Measurements from ENCODE around the gene PDXK. TPM values are rescaled to one million over a fixed set of nuclear protein-coding genes. Genes with fewer than 3 reads are reported as not detected.

PDXK gene
- total and polyA plus RNA-seq, 5 donors, result 53.3 to 102 (median 75.8) TPM

- no peak overlapping the region for H3K4me3 ChIP-seq (ENCODE audit: low read length)
- WGBS, result 79% methylated on average over 16 of the region's 16 CpGs
- no peaks in the 10 kb centered on the region for H3K9me3 ChIP-seq (ENCODE audit: control insufficient read depth, low read length)
- intact Hi-C loops (cut with DNase I), result no loop called here
- H3K27me3 ChIP-seq (ENCODE audit: control insufficient read depth, insufficient read depth), result no peaks in the 10 kb centered on the region
- no peak overlapping the region for H3K27ac ChIP-seq (ENCODE audit: low read length)
- DNase-seq (peak in 2 of 3 donors; percentile 67 to 69), ATAC-seq (peak in 1 of 2 donors; percentile 36)
- no peaks in the 10 kb centered on the region for H3K4me1 ChIP-seq (ENCODE audit: control insufficient read depth, insufficient read depth, low read length)
Measured at GRCh38 chr21:43757601-43758000, 38.7 kb downstream of the PDXK start.

DNA sequence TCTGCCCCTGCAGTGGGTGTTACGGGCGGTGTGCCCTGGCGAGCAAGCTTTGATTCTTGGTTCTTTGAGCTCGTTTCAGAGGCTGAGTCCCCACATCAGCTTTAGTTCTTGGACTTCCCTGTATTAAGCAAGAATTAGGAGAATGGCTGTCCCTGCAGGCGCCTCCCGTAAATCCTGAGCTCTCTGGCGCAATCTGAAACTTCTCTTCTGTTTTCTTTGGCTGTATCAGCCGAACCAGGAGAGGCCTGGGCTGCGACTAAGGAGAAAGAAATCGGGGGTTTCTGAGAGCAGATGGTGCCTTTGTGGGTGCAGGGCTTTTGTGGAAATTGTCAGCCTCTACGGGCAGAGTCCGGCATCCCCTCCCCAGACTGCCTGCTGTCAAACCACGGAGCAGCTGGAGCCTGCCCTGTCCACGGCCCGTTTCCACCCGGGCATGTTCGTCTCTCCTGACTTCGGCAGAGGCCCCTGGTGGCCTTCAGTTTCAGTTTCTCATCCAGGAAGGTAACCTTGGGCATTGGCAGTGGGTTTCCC, 39.2 kb downstream of the PDXK start:
- DNase-seq (peak; percentile 44 to 75 (median 55)), ATAC-seq (peak; percentile 70 to 71)
- no peaks in the 10 kb centered on the region for H3K9me3 ChIP-seq (ENCODE audit: control insufficient read depth, low read length)
- intact Hi-C loops (cut with DNase I), result no loop called here
- H3K27ac ChIP-seq (ENCODE audit: low read length), result no peak overlapping the region
- no peaks in the 10 kb centered on the region for H3K4me1 ChIP-seq (ENCODE audit: control insufficient read depth, insufficient read depth, low read length)
- no peak overlapping the region for H3K4me3 ChIP-seq (ENCODE audit: low read length)
- no peaks in the 10 kb centered on the region for H3K27me3 ChIP-seq (ENCODE audit: control insufficient read depth, insufficient read depth)
- WGBS, result 50% methylated on average over 18 of the region's 18 CpGs

DNA sequence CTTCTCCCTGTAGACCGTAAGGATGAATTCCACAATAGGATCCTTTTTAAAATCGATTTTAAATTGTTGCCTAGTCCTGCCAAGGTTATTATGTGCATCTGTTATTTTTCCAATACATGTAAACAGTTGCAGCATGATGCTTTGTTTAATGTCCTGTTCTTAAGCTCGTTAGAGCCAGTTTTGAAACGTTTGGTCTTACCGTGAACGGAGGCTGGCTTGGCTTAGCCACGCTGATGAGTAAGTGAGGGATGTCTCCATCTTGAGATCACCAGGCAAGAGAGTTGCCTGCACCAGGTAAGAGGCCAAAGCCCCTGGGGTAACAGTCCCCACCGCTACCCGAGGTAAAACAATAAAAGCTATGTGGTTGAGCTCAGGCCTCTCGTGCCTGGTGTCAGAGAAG, 39.9 kb downstream of the PDXK start:
- 79% methylated on average over 10 of the region's 10 CpGs for WGBS
- Histone ChIP-seq H3K9me3 (ENCODE audit: control insufficient read depth, low read length) (no peaks in the 10 kb centered on the region), H3K27ac (ENCODE audit: low read length) (no peak overlapping the region), H3K4me3 (ENCODE audit: low read length) (no peak overlapping the region), H3K4me1 (ENCODE audit: control insufficient read depth, insufficient read depth, low read length) (no peaks in the 10 kb centered on the region), H3K27me3 (ENCODE audit: control insufficient read depth, insufficient read depth) (no peaks in the 10 kb centered on the region)
- intact Hi-C loops (cut with DNase I), result no loop called here
- ATAC-seq (no peak), DNase-seq (no peak)

DNA sequence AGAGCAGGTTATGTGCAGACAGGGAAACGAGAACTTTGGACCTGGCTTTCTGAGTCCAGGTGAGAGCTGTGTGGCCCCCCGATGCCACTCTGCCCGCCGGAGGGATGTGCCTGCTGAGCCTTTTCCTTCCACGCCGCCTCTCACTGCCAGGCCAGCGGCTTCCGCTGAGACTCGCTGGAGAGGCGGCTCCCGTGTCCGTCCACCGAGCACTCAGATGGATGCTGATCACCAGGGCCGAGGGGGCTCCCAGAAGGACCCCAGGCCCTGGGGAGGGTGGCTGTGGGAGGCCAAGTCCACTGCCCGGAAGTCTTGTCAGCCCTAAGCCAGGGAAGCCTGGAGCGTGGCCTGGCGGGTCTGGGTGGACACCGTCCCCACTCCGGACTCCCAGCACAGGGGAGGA, 40.7 kb downstream of the PDXK start:
- 97% methylated on average over 19 of the region's 19 CpGs for WGBS
- no peak for ATAC-seq
- Histone ChIP-seq H3K9me3 (ENCODE audit: control insufficient read depth, low read length) (no peaks in the 10 kb centered on the region), H3K27ac (ENCODE audit: low read length) (no peak overlapping the region), H3K27me3 (ENCODE audit: control insufficient read depth, insufficient read depth) (no peaks in the 10 kb centered on the region), H3K4me1 (ENCODE audit: control insufficient read depth, insufficient read depth, low read length) (no peaks in the 10 kb centered on the region), H3K4me3 (ENCODE audit: low read length) (no peak overlapping the region)
- intact Hi-C loops (cut with DNase I), result no loop called here
- DNase-seq, result peak in 2 of 3 donors; percentile 37 to 56

DNA sequence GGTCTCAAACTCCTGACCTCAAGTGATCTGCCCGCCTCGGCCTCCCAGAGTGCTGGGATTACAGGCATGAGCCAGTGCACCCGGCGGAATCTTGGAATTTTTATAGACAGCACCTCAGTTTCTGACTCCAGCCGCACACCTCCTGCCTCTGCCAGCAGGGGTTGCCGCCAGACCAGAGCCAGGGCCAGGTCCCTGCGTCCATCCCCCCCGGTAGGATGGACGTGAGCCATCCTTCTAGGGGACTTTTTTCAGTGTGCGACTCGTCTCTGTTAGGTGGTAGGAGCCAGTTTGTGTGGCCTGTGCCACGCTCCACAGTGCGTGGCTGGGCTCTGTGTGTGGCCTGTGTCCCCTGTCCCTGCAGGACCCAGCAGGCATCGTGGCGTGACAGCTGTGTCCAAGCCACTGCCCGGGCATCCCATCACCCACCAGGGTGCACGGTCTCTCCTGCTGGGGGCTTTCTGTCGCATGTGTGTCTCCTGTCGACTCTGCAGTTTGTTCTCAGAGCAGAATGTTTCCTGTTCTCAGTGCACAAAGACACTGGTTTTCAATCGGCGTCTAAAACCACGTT, 41.5 kb downstream of the PDXK start:
- no peak overlapping the region for H3K4me3 ChIP-seq (ENCODE audit: low read length)
- H3K4me1 ChIP-seq (ENCODE audit: control insufficient read depth, insufficient read depth, low read length), result no peaks in the 10 kb centered on the region
- WGBS, result 93% methylated on average over 22 of the region's 22 CpGs
- no peaks in the 10 kb centered on the region for H3K9me3 ChIP-seq (ENCODE audit: control insufficient read depth, low read length)
- no peak for ATAC-seq
- H3K27ac ChIP-seq (ENCODE audit: low read length), result no peak overlapping the region
- no peaks in the 10 kb centered on the region for H3K27me3 ChIP-seq (ENCODE audit: control insufficient read depth, insufficient read depth)
- peak in 2 of 3 donors; percentile 25 to 48 for DNase-seq
- intact Hi-C loops (cut with DNase I), result no loop called here

GRCh38 chr21:43761886-43762285, 43.0 kb downstream of the PDXK start:
- H3K4me1 ChIP-seq (ENCODE audit: control insufficient read depth, insufficient read depth, low read length), result no peaks in the 10 kb centered on the region
- H3K27ac ChIP-seq (ENCODE audit: low read length), result no peak overlapping the region
- no peak for ATAC-seq
- H3K9me3 ChIP-seq (ENCODE audit: control insufficient read depth, low read length), result no peaks in the 10 kb centered on the region
- intact Hi-C loops (cut with DNase I), result no loop called here
- peak in 1 of 3 donors; percentile 45 for DNase-seq
- WGBS, result 93% methylated on average over 18 of the region's 18 CpGs
- H3K27me3 ChIP-seq (ENCODE audit: control insufficient read depth, insufficient read depth), result no peaks in the 10 kb centered on the region
- H3K4me3 ChIP-seq (ENCODE audit: low read length), result no peak overlapping the region

- DNase-seq, result no peak
- no peak for ATAC-seq
- no peaks in the 10 kb centered on the region for H3K27me3 ChIP-seq (ENCODE audit: control insufficient read depth, insufficient read depth)
- no peaks in the 10 kb centered on the region for H3K4me1 ChIP-seq (ENCODE audit: control insufficient read depth, insufficient read depth, low read length)
- intact Hi-C loops (cut with DNase I), result no loop called here
- 95% methylated on average over 15 of the region's 15 CpGs for WGBS
- H3K4me3 ChIP-seq (ENCODE audit: low read length), result no peak overlapping the region
- no peaks in the 10 kb centered on the region for H3K9me3 ChIP-seq (ENCODE audit: control insufficient read depth, low read length)
- no peak overlapping the region for H3K27ac ChIP-seq (ENCODE audit: low read length)
Measured at GRCh38 chr21:43762303-43763128, 43.6 kb downstream of the PDXK start.

- H3K9me3 ChIP-seq (ENCODE audit: control insufficient read depth, low read length), result no peaks in the 10 kb centered on the region
- no peaks in the 10 kb centered on the region for H3K4me1 ChIP-seq (ENCODE audit: control insufficient read depth, insufficient read depth, low read length)
- WGBS, result 90% methylated on average over 10 of the region's 10 CpGs
- DNase-seq (peak in 1 of 3 donors; percentile 44), ATAC-seq (no peak)
- intact Hi-C loops (cut with DNase I), result no loop called here
- no peaks in the 10 kb centered on the region for H3K27me3 ChIP-seq (ENCODE audit: control insufficient read depth, insufficient read depth)
- no peak overlapping the region for H3K4me3 ChIP-seq (ENCODE audit: low read length)
- H3K27ac ChIP-seq (ENCODE audit: low read length), result no peak overlapping the region
Measured at GRCh38 chr21:43763901-43764523, 45.1 kb downstream of the PDXK start.

DNA sequence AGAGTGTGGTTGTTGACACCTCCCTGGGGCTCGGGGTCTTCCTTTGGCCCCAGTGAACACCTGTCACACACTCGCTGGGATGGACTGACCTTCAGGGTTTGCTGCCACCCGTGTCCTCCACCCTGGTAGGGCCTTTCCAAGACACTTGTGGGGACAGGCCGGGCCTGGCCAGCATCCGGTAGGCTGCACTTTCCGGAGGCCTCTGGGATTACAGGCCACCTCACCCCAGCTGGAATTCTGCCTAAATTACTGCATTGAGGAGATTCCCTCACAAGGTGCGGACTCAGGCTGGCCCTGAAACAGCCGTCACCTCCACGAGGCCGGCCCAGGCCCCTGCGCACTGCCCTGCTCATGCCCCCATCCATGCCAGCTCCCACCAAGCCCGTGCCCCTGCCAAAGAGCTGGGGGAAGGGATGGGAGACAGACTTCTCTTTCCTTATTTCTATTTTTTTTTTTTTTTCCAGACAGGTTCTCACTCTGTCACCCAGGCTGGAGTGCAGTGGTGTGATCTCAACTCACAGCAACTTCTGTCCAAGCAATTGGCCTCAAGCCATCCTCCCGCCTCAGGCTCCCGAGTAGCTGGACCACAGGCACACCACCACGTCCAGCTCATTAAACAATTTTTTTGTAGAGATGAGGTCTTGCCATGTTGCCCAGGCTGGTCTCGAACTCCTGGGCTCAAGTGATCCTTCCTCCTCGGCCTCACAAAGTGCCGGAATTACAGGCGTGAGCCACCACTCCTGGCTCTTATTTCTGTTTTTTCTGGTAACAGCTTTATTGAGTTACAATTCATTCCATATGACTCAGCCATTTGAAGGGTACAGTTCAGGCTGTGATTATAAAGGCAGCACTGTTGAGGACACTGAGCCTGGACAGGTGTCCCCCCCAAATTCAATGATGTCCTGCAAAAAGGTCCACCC, 45.9 kb downstream of the PDXK start:
- Histone ChIP-seq H3K9me3 (ENCODE audit: control insufficient read depth, low read length) (no peaks in the 10 kb centered on the region), H3K27ac (ENCODE audit: low read length) (no peak overlapping the region), H3K27me3 (ENCODE audit: control insufficient read depth, insufficient read depth) (no peaks in the 10 kb centered on the region), H3K4me1 (ENCODE audit: control insufficient read depth, insufficient read depth, low read length) (no peaks in the 10 kb centered on the region), H3K4me3 (ENCODE audit: low read length) (no peak overlapping the region)
- peak in 2 of 3 donors; percentile 52 to 67 for DNase-seq
- peak; percentile 6 for ATAC-seq
- WGBS, result 74% methylated on average over 19 of the region's 19 CpGs
- intact Hi-C loops (cut with DNase I), result no loop called here

GRCh38 chr21:43766734-43767497, 48.0 kb downstream of the PDXK start:
- H3K4me1 ChIP-seq (ENCODE audit: control insufficient read depth, insufficient read depth, low read length), result no peaks in the 10 kb centered on the region

More at GRCh38 chr21:43766734-43767497, 48.0 kb downstream of the PDXK start:
- Histone ChIP-seq H3K4me3 (ENCODE audit: low read length) (no peak overlapping the region), H3K9me3 (ENCODE audit: control insufficient read depth, low read length) (no peaks in the 10 kb centered on the region), H3K27ac (ENCODE audit: low read length) (no peak overlapping the region), H3K27me3 (ENCODE audit: control insufficient read depth, insufficient read depth) (no peaks in the 10 kb centered on the region)
- ATAC-seq (no peak), DNase-seq (peak in 1 of 3 donors; percentile 51)
- WGBS, result 79% methylated on average over 34 of the region's 34 CpGs
- intact Hi-C loops (cut with DNase I), result no loop called here

All from right cardiac atrium (tissue), 5 donors.